WTC11 (cell line): ENCODE measurements around the gene BRAF. TPM values are rescaled to one million over a fixed set of nuclear protein-coding genes. Genes with fewer than 3 reads are reported as not detected.
"Not testable (repeated sequence)": the region's sequence is repeated elsewhere in the genome, so short reads cannot be mapped to it uniquely, and the experiment has no call there.

Experiments
- ATAC-seq: fragments of 200-7000 bp; cut with Tn5 transposase; 2 replicates; pipeline ENCODE4 v1.10.0; 2021; ENCODE audit warnings: mild to moderate bottlenecking, moderate library complexity
- CTCF ChIA-PET: fragments of 300-600 bp; sonication (Branson Sonifier 250); formaldehyde crosslinking; loops from one replicate; lab custom pipeline; 2021; ENCODE audit warnings: antibody characterized with exemption; lab: Charles Lee
- POLR2A ChIA-PET: fragments of 350-600 bp; sonication (Branson Sonifier 250); formaldehyde crosslinking; loops from one replicate; lab custom pipeline; 2021; ENCODE audit warnings: antibody characterized with exemption; lab: Charles Lee
- DNase-seq: peaks from one replicate; pipeline ENCODE4 v3.0.0; 2021; ENCODE audit warnings: low spot score
- H3K27ac Mint-ChIP-seq: 2 replicates; pipeline ENCODE4 v1.8.0; 2021; ENCODE audit warnings: mixed read lengths
- H3K27me3 Mint-ChIP-seq: 2 replicates; pipeline ENCODE4 v1.8.0; 2021; ENCODE audit warnings: low read depth, mild to moderate bottlenecking, moderate library complexity, mixed read lengths
- H3K36me3 Mint-ChIP-seq: 2 replicates; pipeline ENCODE4 v1.8.0; 2021; ENCODE audit warnings: mixed read lengths
- H3K4me1 Mint-ChIP-seq: 2 replicates; pipeline ENCODE4 v1.8.0; 2022; ENCODE audit warnings: mixed read lengths
- H3K4me3 Mint-ChIP-seq: 2 replicates; pipeline ENCODE4 v1.8.0; 2021; ENCODE audit warnings: mild to moderate bottlenecking, moderate library complexity, mixed read lengths
- H3K9me3 Mint-ChIP-seq: 2 replicates; pipeline ENCODE4 v1.8.0; 2021; ENCODE audit warnings: mixed read lengths
- CBFB ChIP-seq: sonication (generic); formaldehyde crosslinking; IDR thresholded peaks from 2 replicates; pipeline ENCODE4 v1.8.1; 2022; ENCODE audit warnings: mild to moderate bottlenecking, low read depth, missing genetic modification reagents
- EMX1 ChIP-seq: fragments of 250-450 bp; sonication (Bioruptor Pico); IDR thresholded peaks from 2 replicates; pipeline ENCODE4 v1.8.0; 2021; ENCODE audit warnings: mild to moderate bottlenecking
- ESRRA ChIP-seq: sonication (generic); formaldehyde crosslinking; IDR thresholded peaks from 2 replicates; pipeline ENCODE4 v1.8.1; 2022; ENCODE audit warnings: mild to moderate bottlenecking, missing genetic modification reagents, borderline replicate concordance
- GTF2I ChIP-seq: fragments of 250-450 bp; sonication (Bioruptor Pico); conservative IDR thresholded peaks from 2 replicates; pipeline ENCODE4 v1.4.0; 2021; ENCODE audit warnings: mild to moderate bottlenecking
- IRF1 ChIP-seq: sonication (generic); formaldehyde crosslinking; IDR thresholded peaks from 2 replicates; pipeline ENCODE4 v1.8.0; 2023; ENCODE audit warnings: missing genetic modification reagents
- JUN ChIP-seq: sonication (generic); formaldehyde crosslinking; IDR thresholded peaks from 2 replicates; pipeline ENCODE4 v1.8.0; 2023; ENCODE audit warnings: mild to moderate bottlenecking, missing genetic modification reagents
- MLX ChIP-seq: sonication (generic); formaldehyde crosslinking; IDR thresholded peaks from 2 replicates; pipeline ENCODE4 v1.8.1; 2023; ENCODE audit warnings: mild to moderate bottlenecking, missing genetic modification reagents, moderate library complexity
- MYBL2 ChIP-seq: sonication (generic); formaldehyde crosslinking; IDR thresholded peaks from 2 replicates; pipeline ENCODE4 v1.8.1; 2023; ENCODE audit warnings: mild to moderate bottlenecking, moderate library complexity, missing genetic modification reagents
- NFATC4 ChIP-seq: fragments of 250-450 bp; sonication (Bioruptor Pico); IDR thresholded peaks from 2 replicates; pipeline ENCODE4 v1.9.0; 2021; ENCODE audit warnings: mild to moderate bottlenecking
- NFE2L1 ChIP-seq: sonication (generic); formaldehyde crosslinking; IDR thresholded peaks from 2 replicates; pipeline ENCODE4 v1.8.1; 2023; ENCODE audit warnings: missing genetic modification reagents
- NR2C2 ChIP-seq: sonication (generic); formaldehyde crosslinking; IDR thresholded peaks from 2 replicates; pipeline ENCODE4 v1.8.0; 2022; ENCODE audit warnings: mild to moderate bottlenecking, missing genetic modification reagents
- NR3C1 ChIP-seq: sonication (generic); formaldehyde crosslinking; conservative IDR thresholded peaks from 2 replicates; pipeline ENCODE4 v1.8.1; 2023; ENCODE audit warnings: low read depth, mild to moderate bottlenecking, missing genetic modification reagents
- PRRX2 ChIP-seq: fragments of 250-450 bp; sonication (Bioruptor Pico); IDR thresholded peaks from 2 replicates; pipeline ENCODE4 v1.8.0; 2021; ENCODE audit warnings: mild to moderate bottlenecking
- RELA ChIP-seq: sonication (generic); formaldehyde crosslinking; IDR thresholded peaks from 2 replicates; pipeline ENCODE4 v1.8.1; 2022; ENCODE audit warnings: missing genetic modification reagents, mild to moderate bottlenecking, borderline replicate concordance
- SOX15 ChIP-seq: fragments of 250-450 bp; sonication (Bioruptor Pico); IDR thresholded peaks from 2 replicates; pipeline ENCODE4 v1.9.0; 2021; ENCODE audit warnings: mild to moderate bottlenecking
- TEAD4 ChIP-seq: sonication (generic); formaldehyde crosslinking; IDR thresholded peaks from 2 replicates; pipeline ENCODE4 v1.8.0; 2022; ENCODE audit warnings: mild to moderate bottlenecking, missing genetic modification reagents
- ZBTB43 ChIP-seq: sonication (generic); formaldehyde crosslinking; IDR thresholded peaks from 2 replicates; pipeline ENCODE4 v1.8.1; 2023; ENCODE audit warnings: mild to moderate bottlenecking, missing genetic modification reagents
- ZMAT4 ChIP-seq: fragments of 250-450 bp; sonication (Bioruptor Pico); IDR thresholded peaks from 2 replicates; pipeline ENCODE4 v1.9.0; 2021; ENCODE audit warnings: mild to moderate bottlenecking
- ZNF281 ChIP-seq: sonication (generic); formaldehyde crosslinking; IDR thresholded peaks from 2 replicates; pipeline ENCODE4 v1.8.0; 2023; ENCODE audit warnings: mild to moderate bottlenecking, missing genetic modification reagents
- ZNF317 ChIP-seq: sonication (generic); formaldehyde crosslinking; IDR thresholded peaks from 2 replicates; pipeline ENCODE4 v1.8.1; 2023; ENCODE audit warnings: low read depth, mild to moderate bottlenecking, moderate library complexity, missing genetic modification reagents, borderline replicate concordance
- ZNF425 ChIP-seq: fragments of 250-450 bp; sonication (Bioruptor Pico); conservative IDR thresholded peaks from 2 replicates; pipeline ENCODE4 v1.9.0; 2021; ENCODE audit warnings: mild to moderate bottlenecking
- ZSCAN18 ChIP-seq: fragments of 250-450 bp; sonication (Bioruptor Pico); IDR thresholded peaks from 2 replicates; pipeline ENCODE4 v2.1.2; 2022; ENCODE audit warnings: mild to moderate bottlenecking, moderate library complexity
- total RNA-seq: library from RNA; stranded (reverse); gene quantifications from 3 replicates; pipeline ENCODE4 v1.2.3, GENCODE V29; 2021

Gene BRAF
- total RNA-seq, 1 experiment from 2014 or later, result 29.2 TPM

GRCh38 chr7:140769852-140770251 lies 154.9 kb downstream of the BRAF start (continued):
- TF ChIP-seq ZMAT4 (no peak), ZNF317 (no peak), ZSCAN18 (no peak), GTF2I (CRISPR knock-in tag) (no peak), ZNF281 (no peak), MLX (no peak), ESRRA (no peak), ZBTB43 (no peak), CBFB (CRISPR knock-in tag) (no peak), ZNF425 (CRISPR knock-in tag) (no peak), IRF1 (CRISPR knock-in tag) (no peak), NFE2L1 (CRISPR knock-in tag) (no peak), RELA (CRISPR knock-in tag) (no peak)

- no peak for TF ChIP-seq NR3C1 (CRISPR knock-in tag)
- no peak for TF ChIP-seq TEAD4
- TF ChIP-seq PRRX2, result no peak
- no peak for TF ChIP-seq SOX15 (CRISPR knock-in tag)
- no peak for TF ChIP-seq ZNF281
- TF ChIP-seq MYBL2 (CRISPR knock-in tag), result no peak
- TF ChIP-seq NFATC4, result no peak
- no peak for TF ChIP-seq JUN (CRISPR knock-in tag)
- no peak for TF ChIP-seq EMX1
- TF ChIP-seq NR2C2 (CRISPR knock-in tag), result no peak
- Mint-ChIP-seq H3K9me3 (peaks cover under 1% of the 10 kb centered on the region; the same call in 1 of the 2 replicates), H3K4me1 (no peaks in the 10 kb centered on the region), H3K4me3 (no peak overlapping the region), H3K27ac (no peak overlapping the region), H3K27me3 (peaks cover under 1% of the 10 kb centered on the region; the same call in 1 of the 2 replicates), H3K36me3 (peaks cover 26% of the 10 kb centered on the region)
- ATAC-seq (no peak), DNase-seq (no peak)
- ChIA-PET POLR2A (no interaction called here), CTCF (no interaction called here)
Measured at GRCh38 chr7:140767418-140767817, 157.3 kb downstream of the BRAF start.

- H3K27me3 Mint-ChIP-seq, ATAC-seq, DNase-seq, H3K4me3 Mint-ChIP-seq, CTCF ChIA-PET, H3K4me1 Mint-ChIP-seq, H3K27ac Mint-ChIP-seq, POLR2A ChIA-PET: not testable (repeated sequence)
- peaks cover 16% of the 10 kb centered on the region for H3K9me3 Mint-ChIP-seq
- peaks cover 36% of the 10 kb centered on the region for H3K36me3 Mint-ChIP-seq
Measured at GRCh38 chr7:140765441-140765840, 159.3 kb downstream of the BRAF start.

- CTCF ChIA-PET, POLR2A ChIA-PET, H3K4me3 Mint-ChIP-seq, H3K27ac Mint-ChIP-seq, DNase-seq, H3K27me3 Mint-ChIP-seq, ATAC-seq, H3K4me1 Mint-ChIP-seq: not testable (repeated sequence)
- H3K36me3 Mint-ChIP-seq, result peaks cover 33% of the 10 kb centered on the region
- H3K9me3 Mint-ChIP-seq, result peaks cover 19% of the 10 kb centered on the region
Measured at GRCh38 chr7:140763166-140763565, 161.6 kb downstream of the BRAF start.
